Right kidney (tissue), 9 donors: Measurements from ENCODE around the gene PTPN20.
"Not testable (repeated sequence)": the region's sequence is repeated elsewhere in the genome, so short reads cannot be mapped to it uniquely, and the experiment has no call there.

Experiments
- DNase-seq: peaks from one replicate; pipeline ENCODE4 v3.0.0-alpha.2; 2016
- long read RNA-seq, 8 donors: transcript quantifications; one replicate each; lab custom pipeline, GENCODE V29; 2026

PTPN20 gene
- long read RNA-seq, donor 1, partial matches to known transcripts = 0 of 1 reads
- long read RNA-seq, donor 1, other reads (novel, unspliced or antisense) = 0 of 1 reads
- long read RNA-seq, donor 2 = 0 reads
- long read RNA-seq, donor 3, partial matches to known transcripts = 0 of 1 reads
- long read RNA-seq, donor 3, other reads (novel, unspliced or antisense) = 0 of 1 reads
- long read RNA-seq, donor 4, partial matches to known transcripts = 0 of 1 reads
- long read RNA-seq, donor 4, other reads (novel, unspliced or antisense) = 0 of 1 reads
- long read RNA-seq, donor 5, partial matches to known transcripts = 0 of 2 reads
- long read RNA-seq, donor 5, other reads (novel, unspliced or antisense) = 0 of 2 reads
- long read RNA-seq, donor 6, partial matches to known transcripts = 0 of 1 reads
- long read RNA-seq, donor 6, other reads (novel, unspliced or antisense) = 0 of 1 reads
- long read RNA-seq, donor 7 = 0 reads
- long read RNA-seq, donor 8 = 0 reads

GRCh38 chr10:46911144-46911876 is at the start of gene PTPN20:
PTPN20 (plus strand) TSS chr10:46911428; CDS start chr10:46932500, 21,072 bp downstream.
- DNase-seq = peak; percentile 15

GRCh38 chr10:46869716-46870115 is 41.5 kb upstream of the PTPN20 start:
- DNase-seq = not testable (repeated sequence)

GRCh38 chr10:46871583-46871982 is 39.6 kb upstream of the PTPN20 start:
- not testable (repeated sequence) for DNase-seq

- not testable (repeated sequence) for DNase-seq
These were observed 35.9 kb upstream of the PTPN20 start for GRCh38 chr10:46875304-46875703.

GRCh38 chr10:46876773-46877172 is 34.5 kb upstream of the PTPN20 start:
- not testable (repeated sequence) for DNase-seq

GRCh38 chr10:46878761-46879160 is 32.5 kb upstream of the PTPN20 start:
- not testable (repeated sequence) for DNase-seq

GRCh38 chr10:46890813-46891611 is 20.2 kb upstream of the PTPN20 start:
- DNase-seq = not testable (repeated sequence)

- DNase-seq = not testable (repeated sequence)
These were observed 14.2 kb upstream of the PTPN20 start for GRCh38 chr10:46896762-46897692.

- DNase-seq = not testable (repeated sequence)
These were observed 10.0 kb upstream of the PTPN20 start for GRCh38 chr10:46901247-46901646.

GRCh38 chr10:46903874-46904273 is 7.4 kb upstream of the PTPN20 start:
- DNase-seq = not testable (repeated sequence)

GRCh38 chr10:46906359-46906758 is 4.9 kb upstream of the PTPN20 start:
- DNase-seq = not testable (repeated sequence)

- DNase-seq = not testable (repeated sequence)
These were observed 3.8 kb upstream of the PTPN20 start for GRCh38 chr10:46907185-46908117.

GRCh38 chr10:46922498-46922897 is 11.3 kb downstream of the PTPN20 start:
- DNase-seq = not testable (repeated sequence)

- not testable (repeated sequence) for DNase-seq
These were observed 13.9 kb downstream of the PTPN20 start for GRCh38 chr10:46925156-46925555.

- DNase-seq = not testable (repeated sequence)
These were observed 14.6 kb downstream of the PTPN20 start for GRCh38 chr10:46925853-46926252.

- DNase-seq = not testable (repeated sequence)
These were observed 17.6 kb downstream of the PTPN20 start for GRCh38 chr10:46928810-46929209.

- DNase-seq = not testable (repeated sequence)
These were observed 21.2 kb downstream of the PTPN20 start for GRCh38 chr10:46932383-46932782.

- not testable (repeated sequence) for DNase-seq
These were observed 29.9 kb downstream of the PTPN20 start for GRCh38 chr10:46941091-46941490.

- not testable (repeated sequence) for DNase-seq
These were observed 37.7 kb downstream of the PTPN20 start for GRCh38 chr10:46948687-46949518.
